ENCODE data around the gene LRFN3.

DNA sequence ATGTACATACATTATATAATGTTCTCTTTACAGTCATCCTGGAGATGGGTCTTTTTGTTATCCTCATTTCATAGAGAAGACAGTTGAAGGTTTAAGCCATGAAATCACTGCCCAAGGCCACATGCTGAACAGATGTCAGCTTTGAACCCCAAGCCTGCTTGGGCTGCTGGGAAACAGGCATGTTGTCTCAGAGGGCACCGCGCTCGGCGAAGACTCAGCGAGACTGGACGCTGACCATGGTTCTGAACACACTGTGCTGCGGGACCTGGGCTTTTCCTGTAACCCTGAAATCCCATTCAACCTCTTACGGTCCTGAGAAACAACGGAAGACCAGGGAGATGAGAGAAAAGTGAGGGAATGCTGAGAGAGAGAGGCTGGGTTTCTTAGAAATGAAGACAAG is 27.3 kb downstream of the LRFN3 start:
- no peak for TF ChIP-seq PRDM15 (CRISPR knock-in tag; IDR thresholded peaks at IDR 0.05)
- TF ChIP-seq JAZF1 (CRISPR knock-in tag; IDR thresholded peaks at IDR 0.05), result no peak
- TF ChIP-seq PREB (CRISPR knock-in tag; IDR thresholded peaks at IDR 0.05; ENCODE audit: borderline replicate concordance), result no peak
- no peak for TF ChIP-seq E2F4 (CRISPR knock-in tag; IDR thresholded peaks at IDR 0.05; ENCODE audit: borderline replicate concordance, low read depth)
- TF ChIP-seq SP1 (CRISPR knock-in tag; conservative IDR thresholded peaks at IDR 0.05), result no peak
- TF ChIP-seq, protein P1, sequence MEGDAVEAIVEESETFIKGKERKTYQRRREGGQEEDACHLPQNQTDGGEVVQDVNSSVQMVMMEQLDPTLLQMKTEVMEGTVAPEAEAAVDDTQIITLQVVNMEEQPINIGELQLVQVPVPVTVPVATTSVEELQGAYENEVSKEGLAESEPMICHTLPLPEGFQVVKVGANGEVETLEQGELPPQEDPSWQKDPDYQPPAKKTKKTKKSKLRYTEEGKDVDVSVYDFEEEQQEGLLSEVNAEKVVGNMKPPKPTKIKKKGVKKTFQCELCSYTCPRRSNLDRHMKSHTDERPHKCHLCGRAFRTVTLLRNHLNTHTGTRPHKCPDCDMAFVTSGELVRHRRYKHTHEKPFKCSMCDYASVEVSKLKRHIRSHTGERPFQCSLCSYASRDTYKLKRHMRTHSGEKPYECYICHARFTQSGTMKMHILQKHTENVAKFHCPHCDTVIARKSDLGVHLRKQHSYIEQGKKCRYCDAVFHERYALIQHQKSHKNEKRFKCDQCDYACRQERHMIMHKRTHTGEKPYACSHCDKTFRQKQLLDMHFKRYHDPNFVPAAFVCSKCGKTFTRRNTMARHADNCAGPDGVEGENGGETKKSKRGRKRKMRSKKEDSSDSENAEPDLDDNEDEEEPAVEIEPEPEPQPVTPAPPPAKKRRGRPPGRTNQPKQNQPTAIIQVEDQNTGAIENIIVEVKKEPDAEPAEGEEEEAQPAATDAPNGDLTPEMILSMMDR (IDR thresholded peaks at IDR 0.05), result no peak

Measured in WTC11 (cell line).